Chondrocyte (in vitro differentiated cells): ENCODE results near the gene AGL. TPM values are rescaled to one million over a fixed set of nuclear protein-coding genes. Genes with fewer than 3 reads are reported as not detected.
"Not testable (repeated sequence)": the region's sequence is repeated elsewhere in the genome, so short reads cannot be mapped to it uniquely, and the experiment has no call there.

Experiments
- DNase-seq: peaks from one replicate; pipeline ENCODE4 v3.0.0; 2021; ENCODE audit warnings: mixed read lengths, low spot score
- H3K27ac Mint-ChIP-seq: one replicate; pipeline ENCODE4 v1.8.0; 2021; ENCODE audit warnings: mild to moderate bottlenecking, moderate library complexity, mixed read lengths; ENCODE audit not compliant: unreplicated experiment
- H3K27me3 Mint-ChIP-seq: 2 replicates; pipeline ENCODE4 v1.8.0; 2021; ENCODE audit warnings: low read depth, mixed read lengths
- H3K36me3 Mint-ChIP-seq: 2 replicates; pipeline ENCODE4 v1.8.0; 2021; ENCODE audit warnings: low read depth, mixed read lengths
- H3K4me1 Mint-ChIP-seq: 2 replicates; pipeline ENCODE4 v1.8.0; 2021; ENCODE audit warnings: low read depth, mild to moderate bottlenecking, mixed read lengths
- H3K4me3 Mint-ChIP-seq: one replicate; pipeline ENCODE4 v1.8.0; 2021; ENCODE audit warnings: mild to moderate bottlenecking, moderate library complexity, mixed read lengths; ENCODE audit not compliant: unreplicated experiment
- H3K9me3 Mint-ChIP-seq: 2 replicates; pipeline ENCODE4 v1.8.0; 2021; ENCODE audit warnings: low read depth, mixed read lengths
- CTCF ChIP-seq: fragments of 200-600 bp; sonication (generic); IDR thresholded peaks from 2 replicates; pipeline ENCODE4 v1.5.0; 2021; ENCODE audit warnings: antibody characterized with exemption, mild to moderate bottlenecking, moderate library complexity
- total RNA-seq: library from RNA; stranded (reverse); gene quantifications from 3 replicates; pipeline ENCODE4 v1.2.1, GENCODE V29; 2021

Gene AGL
- total RNA-seq, 1 donor from 2014 or later = 12.6 TPM

DNA sequence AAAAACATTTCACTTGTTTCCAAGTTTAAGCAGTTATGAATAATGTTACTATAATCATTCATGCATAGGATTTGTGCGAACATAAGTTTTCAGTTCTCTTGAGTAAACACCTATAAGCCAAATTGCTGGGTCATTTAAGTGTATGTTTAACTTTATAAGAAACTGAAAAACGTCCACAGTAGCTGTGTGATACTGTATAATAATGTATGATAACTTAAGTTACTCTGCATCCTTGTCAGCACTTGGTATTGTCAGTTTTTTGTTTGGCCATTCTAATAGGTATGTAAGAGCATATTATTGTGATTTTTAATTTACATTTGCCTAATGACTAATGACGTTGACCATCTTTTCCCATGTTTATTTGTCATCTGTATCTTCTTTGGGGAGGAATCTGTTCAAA lies 105.2 kb downstream of the AGL start:
- no peak overlapping the region for H3K27ac Mint-ChIP-seq
- H3K9me3 Mint-ChIP-seq = no peaks in the 10 kb centered on the region
- no peaks in the 10 kb centered on the region for H3K36me3 Mint-ChIP-seq
- DNase-seq = no peak
- no peaks in the 10 kb centered on the region for H3K27me3 Mint-ChIP-seq
- no peak overlapping the region for H3K4me3 Mint-ChIP-seq
- H3K4me1 Mint-ChIP-seq = peaks cover 5% of the 10 kb centered on the region
- TF ChIP-seq CTCF = no peak

GRCh38 chr1:99956755-99957154 lies 106.6 kb downstream of the AGL start:
- no peak overlapping the region for H3K27ac Mint-ChIP-seq
- peaks cover 5% of the 10 kb centered on the region for H3K4me1 Mint-ChIP-seq
- no peak for DNase-seq
- no peak overlapping the region for H3K4me3 Mint-ChIP-seq
- peak; percentile 53 for TF ChIP-seq CTCF
- H3K27me3 Mint-ChIP-seq = no peaks in the 10 kb centered on the region
- no peaks in the 10 kb centered on the region for H3K9me3 Mint-ChIP-seq
- H3K36me3 Mint-ChIP-seq = no peaks in the 10 kb centered on the region

DNA sequence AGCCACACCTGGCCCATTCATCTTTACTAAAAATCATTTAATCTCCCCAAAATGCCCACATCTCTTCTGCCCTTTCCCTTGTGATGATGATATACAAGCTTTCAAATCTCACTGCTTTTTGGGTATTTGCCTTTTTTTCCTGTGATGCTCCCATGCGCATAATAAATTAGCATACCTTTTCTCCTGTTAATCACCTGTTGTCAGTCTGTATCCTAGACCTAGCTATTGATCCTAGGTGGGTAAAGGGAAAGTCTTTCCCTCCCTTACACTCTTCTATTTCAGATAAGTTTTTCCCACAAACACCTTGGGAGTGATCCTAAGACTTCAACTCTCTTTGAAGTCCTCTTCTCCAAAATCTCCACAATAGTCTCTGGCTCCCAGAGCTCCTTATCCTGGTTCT lies 107.7 kb downstream of the AGL start:
- Mint-ChIP-seq H3K4me3 (no peak overlapping the region), H3K4me1 (peaks cover 7% of the 10 kb centered on the region), H3K9me3 (no peaks in the 10 kb centered on the region), H3K27me3 (no peaks in the 10 kb centered on the region), H3K36me3 (no peaks in the 10 kb centered on the region), H3K27ac (no peak overlapping the region)
- TF ChIP-seq CTCF = no peak
- no peak for DNase-seq

GRCh38 chr1:99959189-99959705 lies 109.1 kb downstream of the AGL start:
- H3K27me3 Mint-ChIP-seq, H3K36me3 Mint-ChIP-seq, H3K27ac Mint-ChIP-seq, H3K9me3 Mint-ChIP-seq, H3K4me3 Mint-ChIP-seq, DNase-seq: not testable (repeated sequence)
- peaks cover 12% of the 10 kb centered on the region for H3K4me1 Mint-ChIP-seq

- not testable (repeated sequence) for H3K36me3 Mint-ChIP-seq, H3K9me3 Mint-ChIP-seq, H3K4me3 Mint-ChIP-seq, DNase-seq, H3K27me3 Mint-ChIP-seq, H3K27ac Mint-ChIP-seq
- H3K4me1 Mint-ChIP-seq = peaks cover 12% of the 10 kb centered on the region
Observed at GRCh38 chr1:99960260-99960659, 110.1 kb downstream of the AGL start.

GRCh38 chr1:99963041-99963795 lies 113.1 kb downstream of the AGL start:
- Mint-ChIP-seq H3K27ac (no peak overlapping the region), H3K4me3 (no peak overlapping the region), H3K27me3 (no peaks in the 10 kb centered on the region), H3K36me3 (no peaks in the 10 kb centered on the region), H3K9me3 (no peaks in the 10 kb centered on the region), H3K4me1 (peaks cover 7% of the 10 kb centered on the region)
- DNase-seq = no peak
- TF ChIP-seq CTCF = no peak
